NCI-H2029 treated with DMSO at 0.1 percent for 48 hours (cell line): ENCODE measurements around the gene PBRM1.

Experiments
- DNase-seq: peaks from one replicate; lab custom pipeline; 2025; lab: John Stamatoyannopoulos, UW

The PBRM1 gene

GRCh38 chr3:52670621-52671521, 14.8 kb downstream of the PBRM1 start:
- DNase-seq: no peak

DNA sequence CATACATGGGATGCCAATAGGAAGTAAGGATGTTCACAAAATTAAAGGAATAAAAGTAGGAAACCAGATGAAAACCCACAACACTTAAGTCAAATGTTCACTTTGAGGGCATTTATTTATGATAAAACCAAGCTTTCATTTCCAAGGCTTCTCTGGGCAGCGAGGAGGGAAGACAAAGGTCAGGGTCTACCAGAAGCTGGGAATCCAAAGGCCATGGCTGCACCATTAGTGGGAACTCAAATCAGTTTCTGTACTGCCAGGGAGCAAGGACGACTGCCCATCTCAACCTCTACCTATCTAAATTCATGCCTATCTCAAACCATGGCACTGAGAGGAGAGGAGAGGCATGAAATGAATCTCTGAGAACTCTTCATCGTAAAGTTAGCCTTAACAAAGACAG, 22.6 kb downstream of the PBRM1 start:
- no peak for DNase-seq

DNA sequence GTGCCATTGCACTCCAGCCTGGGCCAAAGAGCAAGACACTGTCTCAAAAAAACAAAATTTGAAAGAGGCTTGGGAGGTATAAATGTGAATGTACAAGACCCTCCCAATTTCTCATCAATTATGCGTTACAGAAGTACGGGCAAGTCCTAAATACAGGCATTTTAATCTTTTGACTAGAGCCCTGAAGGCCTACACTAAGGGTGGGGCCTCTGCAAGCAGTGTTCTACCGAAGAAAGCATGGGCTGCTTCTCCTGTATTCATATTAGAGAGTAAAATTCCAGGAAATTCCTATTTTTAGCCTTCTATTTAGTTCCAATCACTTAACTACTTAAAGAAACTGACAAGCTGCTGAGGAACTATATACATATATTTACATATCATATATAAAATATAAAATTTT, 25.7 kb downstream of the PBRM1 start:
- no peak for DNase-seq

- DNase-seq: no peak
These were observed 29.8 kb downstream of the PBRM1 start for GRCh38 chr3:52655895-52656294.

DNA sequence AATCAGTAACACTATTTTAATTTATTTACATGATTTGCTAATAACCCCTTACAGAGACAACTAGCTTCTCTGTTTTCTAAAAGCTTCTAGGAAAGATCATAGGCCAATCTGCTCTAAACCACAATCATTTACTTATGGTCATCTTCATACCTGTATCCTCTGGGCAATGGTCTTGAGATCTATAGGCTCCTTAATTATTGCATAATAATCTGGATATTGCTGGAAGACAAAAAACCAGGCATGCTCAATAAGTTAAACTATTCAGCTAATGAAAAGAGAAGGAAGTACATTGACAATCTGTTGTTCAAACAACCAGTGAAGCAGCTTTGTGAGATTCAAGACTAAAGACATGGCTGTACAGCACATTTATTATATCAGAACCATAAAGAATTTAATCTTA, 34.1 kb downstream of the PBRM1 start:
- no peak for DNase-seq

DNA sequence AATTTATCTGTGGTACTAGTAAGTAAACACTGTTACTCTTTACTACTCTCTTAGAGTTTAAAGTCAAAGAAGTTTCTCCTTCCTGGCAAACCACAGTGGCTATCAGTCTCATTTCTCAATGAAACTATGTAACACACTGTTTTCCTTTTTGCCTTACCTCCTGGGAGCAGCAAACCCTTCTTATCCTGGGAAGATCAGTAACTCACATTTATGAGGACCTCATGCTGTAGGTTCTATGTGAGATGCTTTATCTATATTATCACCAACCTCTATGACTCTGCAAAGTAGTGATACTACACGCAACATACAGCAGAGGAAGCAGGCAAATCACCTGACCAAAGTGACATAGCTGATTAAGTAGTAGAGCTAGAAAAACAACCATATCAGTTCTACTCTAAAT, 35.3 kb downstream of the PBRM1 start:
- DNase-seq: no peak

GRCh38 chr3:52649461-52650210, 36.1 kb downstream of the PBRM1 start:
- no peak for DNase-seq

GRCh38 chr3:52645549-52645948, 40.2 kb downstream of the PBRM1 start:
- DNase-seq: no peak

DNA sequence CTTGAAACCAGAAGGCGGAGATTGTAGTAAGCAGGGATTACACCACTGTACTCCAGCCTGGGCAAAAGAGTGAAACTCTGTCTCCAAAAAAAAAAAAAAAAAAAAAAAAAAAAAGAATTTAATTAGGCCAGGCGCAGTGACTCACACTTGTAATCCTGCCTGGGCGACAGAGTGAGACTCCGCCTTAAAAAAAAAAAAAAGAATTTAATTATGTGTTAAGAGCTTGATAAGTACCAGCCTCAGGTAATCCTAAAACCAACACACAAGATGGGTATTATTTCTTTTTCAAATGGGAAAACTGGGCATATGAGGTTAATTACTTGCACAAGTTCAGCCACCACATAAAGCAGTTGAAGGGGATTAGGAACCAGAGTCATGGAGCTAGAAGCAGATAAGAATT, 49.0 kb downstream of the PBRM1 start:
- DNase-seq: no peak

DNA sequence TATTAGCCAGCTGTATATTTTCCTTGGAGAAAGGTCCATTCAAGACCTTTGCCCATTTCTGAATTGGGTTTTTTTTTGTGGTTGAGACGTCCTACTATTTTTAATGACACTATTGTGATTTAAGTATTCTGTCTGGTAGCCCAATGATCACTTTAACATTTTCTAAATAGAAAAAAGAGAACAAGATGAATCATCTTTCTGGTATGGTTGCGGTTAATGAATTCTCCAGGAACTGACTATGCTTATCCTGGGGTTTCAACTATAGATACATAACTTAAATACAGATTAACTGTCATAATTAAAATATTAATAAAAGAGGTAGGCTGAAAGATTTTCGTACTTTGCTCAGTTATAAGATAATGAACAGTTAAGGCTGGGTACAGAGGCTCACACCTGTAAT, 51.9 kb downstream of the PBRM1 start:
- no peak for DNase-seq

- DNase-seq: no peak
These were observed 60.7 kb downstream of the PBRM1 start for GRCh38 chr3:52625041-52625440.

GRCh38 chr3:52623234-52623792, 62.4 kb downstream of the PBRM1 start:
- DNase-seq: no peak

DNA sequence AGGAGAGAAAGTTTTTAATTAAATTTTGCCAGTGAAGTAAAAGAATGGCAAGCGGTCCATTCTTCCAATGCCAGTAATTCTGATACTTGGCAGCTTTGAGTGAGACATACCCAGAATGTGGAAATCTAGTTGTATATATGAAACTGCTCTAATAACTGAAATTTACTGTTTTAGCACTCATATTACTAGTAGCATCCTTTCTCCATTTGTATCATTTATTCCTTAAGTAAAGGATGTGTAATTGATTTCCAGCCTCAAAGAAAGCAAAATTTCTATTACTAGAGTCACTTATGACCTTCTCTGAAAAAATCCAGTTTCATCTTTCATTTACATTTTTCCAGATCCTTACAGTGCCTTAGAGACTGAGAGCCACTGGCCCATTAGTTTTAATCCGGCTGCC, 65.1 kb downstream of the PBRM1 start:
- DNase-seq: no peak

GRCh38 chr3:52615166-52615565, 70.5 kb downstream of the PBRM1 start:
- DNase-seq: no peak

DNA sequence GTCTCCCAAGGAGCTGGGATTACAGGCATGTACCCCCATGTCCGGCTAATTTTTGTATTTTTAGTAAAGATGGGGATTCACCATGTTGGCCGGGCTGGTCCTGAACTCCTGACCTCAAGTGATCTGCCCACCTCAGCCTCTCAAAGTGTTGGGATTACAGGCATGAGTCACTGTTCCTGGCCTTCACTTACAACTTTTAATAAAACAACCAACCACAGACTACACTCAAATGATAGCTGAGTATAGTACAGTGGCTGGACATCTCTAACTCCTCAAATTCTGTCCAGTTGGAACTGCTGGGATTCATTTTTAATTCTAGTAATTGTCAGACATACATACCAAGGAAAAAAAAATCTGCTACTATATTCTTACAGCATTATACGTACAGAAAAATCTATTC, 71.0 kb downstream of the PBRM1 start:
- DNase-seq: no peak

- DNase-seq: no peak
These were observed 76.3 kb downstream of the PBRM1 start for GRCh38 chr3:52609316-52609815.

GRCh38 chr3:52608337-52608736, 77.4 kb downstream of the PBRM1 start:
- DNase-seq: no peak

- peak; percentile 54 for DNase-seq
These were observed 79.2 kb downstream of the PBRM1 start for GRCh38 chr3:52606373-52607085.

DNA sequence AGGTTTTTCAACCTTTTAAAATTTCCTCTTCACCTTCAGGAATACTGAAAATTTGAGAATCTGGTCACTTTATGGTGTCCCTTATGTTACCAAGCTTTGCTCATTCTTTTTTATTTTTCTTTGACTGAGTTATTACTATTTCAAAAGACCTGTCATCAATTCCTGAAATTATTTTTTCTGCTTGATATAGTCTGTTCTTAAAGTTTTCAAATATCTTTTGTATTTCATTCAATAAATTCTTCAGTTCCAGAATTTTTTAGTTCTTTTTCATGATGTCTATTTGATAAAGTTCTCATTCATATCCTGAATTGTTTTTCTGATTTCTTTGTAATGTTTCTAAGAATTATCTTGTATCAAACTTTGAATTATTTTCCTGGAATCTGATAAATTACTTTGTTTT, 85.5 kb downstream of the PBRM1 start:
- DNase-seq: no peak

DNA sequence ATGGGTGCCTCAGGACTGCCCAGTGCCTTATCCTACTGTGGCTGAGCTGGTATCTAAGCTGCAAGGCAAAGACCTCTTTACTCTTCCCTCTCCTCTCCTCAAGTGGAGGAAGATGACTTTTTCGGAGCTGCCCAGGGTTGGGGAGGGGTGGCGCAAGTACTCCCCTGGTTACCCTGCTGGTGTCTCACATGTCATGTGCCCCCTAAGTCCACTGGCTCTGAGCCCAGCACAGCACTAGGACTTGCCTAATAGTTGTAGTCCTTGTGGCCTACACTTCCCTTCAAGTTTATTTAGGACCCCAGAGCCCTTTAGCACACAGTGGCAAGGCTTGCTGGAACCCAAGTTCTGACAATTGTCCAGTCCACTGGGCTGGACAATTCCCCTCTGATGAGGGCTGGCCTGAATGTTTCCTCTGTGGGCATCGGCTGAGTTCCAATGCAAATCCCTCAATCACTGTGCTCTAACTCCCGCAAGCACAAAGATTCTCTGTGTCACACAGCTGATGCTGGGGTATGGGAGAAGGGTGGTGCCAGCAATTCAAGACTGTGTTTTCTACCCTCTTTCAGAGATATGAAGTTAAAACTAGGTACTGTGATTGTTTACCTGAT, 89.0 kb downstream of the PBRM1 start:
- no peak for DNase-seq

DNA sequence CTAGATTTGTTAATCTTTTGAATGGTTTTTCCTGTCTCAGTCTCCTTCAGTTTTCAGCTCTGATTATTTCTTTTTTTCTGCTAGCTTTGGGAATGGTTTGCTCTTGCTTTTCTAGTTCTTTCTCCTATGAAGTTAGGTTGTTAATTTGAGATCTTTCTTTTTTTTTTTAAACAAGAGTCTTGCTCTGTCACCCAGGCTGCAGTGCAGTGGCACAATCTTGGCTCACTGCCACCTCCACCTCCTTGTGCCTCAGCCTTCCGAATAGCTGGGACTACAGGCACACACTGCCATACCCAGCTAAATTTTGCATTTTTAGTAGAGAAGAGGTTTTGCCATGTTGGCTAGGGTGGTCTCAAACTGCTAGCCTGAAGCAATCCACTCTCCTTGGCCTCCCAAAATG, 92.6 kb downstream of the PBRM1 start:
- no peak for DNase-seq
